ENCODE results near the gene CENPT.

- TF ChIP-seq CTCF (IDR thresholded peaks at IDR 0.05) = no peak
- TF ChIP-seq POLR2A (IDR thresholded peaks at IDR 0.05) = no peak
These were observed 64.2 kb downstream of the CENPT start for GRCh38 chr16:67783353-67783725.

All from body of pancreas (tissue), 4 donors.